Spleen (tissue), 7 donors: ENCODE results near the gene SLC18A3.

Source experiments
- CTCF ChIP-seq, 11 experiments: fragments of 200-600 bp in 7 of 11; fragments of 450-650 bp in 4 of 11; sonication (generic) in 4 of 11; IDR thresholded peaks in 8 of 11; conservative IDR thresholded peaks in 3 of 11; 1 replicate in 7 of 11; 2 replicates in 4 of 11; pipeline versions ENCODE4 v1.4.0 to v1.8.0; 2016 to 2021; ENCODE audit warnings: antibody characterized with exemption in 11 of 11, inconsistent platforms in 4 of 11, mild to moderate bottlenecking in 1 of 11
- POLR2A ChIP-seq, 3 donors: fragments of 450-650 bp; IDR thresholded peaks; one replicate each; pipeline ENCODE4 v1.5.1; 2017; ENCODE audit warnings: antibody characterized with exemption in 3 of 3, mild to moderate bottlenecking in 1 of 3
- POLR2AphosphoS5 ChIP-seq, 3 donors: sonication (generic); formaldehyde crosslinking; IDR thresholded peaks; one replicate each; pipeline ENCODE4 v1.5.1; 2017; ENCODE audit warnings: antibody characterized with exemption in 3 of 3
- donor health status: DM: no; HTN: no; CAD: no; lungs with moderate emphysema.
- donor health status: DM: no; HTN: no; CAD: no.
- donor health status: DM: no; HTN: no; CAD: no.

DNA sequence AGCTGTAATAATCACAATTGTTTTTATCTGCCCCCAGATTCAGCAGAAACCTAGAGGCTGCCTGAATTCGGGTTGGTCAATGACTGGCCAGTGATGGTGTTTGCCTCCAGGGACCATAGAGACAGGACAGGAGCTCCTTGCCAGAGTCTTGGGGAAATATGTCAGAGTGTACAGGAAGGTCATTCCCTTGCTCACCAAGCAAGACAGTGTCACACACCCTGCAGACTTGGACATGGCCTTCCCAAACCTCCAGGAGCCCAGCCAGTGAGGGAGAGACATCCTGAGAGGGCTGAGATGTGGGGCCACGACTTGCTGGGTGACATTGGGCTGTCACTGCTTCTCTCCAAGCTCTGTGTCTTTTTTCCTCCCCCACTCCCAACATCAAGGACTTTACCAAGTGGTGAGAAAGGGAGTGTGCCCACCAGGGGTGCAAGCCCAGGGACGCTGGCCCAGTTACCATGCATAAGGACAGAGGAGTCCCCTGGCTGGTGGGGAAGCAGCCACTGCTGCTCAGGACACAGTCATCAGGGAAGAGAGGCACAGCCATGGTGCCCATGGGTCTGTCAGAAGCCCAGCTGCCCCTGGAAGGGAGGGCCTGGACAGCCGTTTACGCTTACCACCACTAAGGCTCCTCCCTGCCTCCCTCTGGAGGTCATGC is 44.1 kb downstream of the SLC18A3 start:
- TF ChIP-seq CTCF (IDR thresholded peaks at IDR 0.05 in 8 of 11, conservative IDR thresholded peaks at IDR 0.05 in 3 of 11) = no peak
- TF ChIP-seq POLR2A (IDR thresholded peaks at IDR 0.05) = no peak
- no peak for TF ChIP-seq POLR2AphosphoS5 (IDR thresholded peaks at IDR 0.05)
